Mesothelial cell of epicardium (in vitro differentiated cells): Measurements from ENCODE around the gene B3GNT3. TPM values are rescaled to one million over a fixed set of nuclear protein-coding genes. Genes with fewer than 3 reads are reported as not detected.
"Not testable (repeated sequence)": the region's sequence is repeated elsewhere in the genome, so short reads cannot be mapped to it uniquely, and the experiment has no call there.

Source experiments
- DNase-seq, 2 experiments: peaks; one replicate each; pipeline ENCODE4 v3.0.0; 2021; ENCODE audit warnings: low spot score in 2 of 2; ENCODE audit not compliant: unreplicated experiment in 2 of 2
- H3K27ac Mint-ChIP-seq: 2 replicates; pipeline ENCODE4 v1.8.0; 2021; ENCODE audit warnings: mixed read lengths
- H3K27me3 Mint-ChIP-seq: 2 replicates; pipeline ENCODE4 v1.8.0; 2021; ENCODE audit warnings: low read depth, mixed read lengths
- H3K36me3 Mint-ChIP-seq: 2 replicates; pipeline ENCODE4 v1.8.0; 2021; ENCODE audit warnings: mixed read lengths
- H3K4me1 Mint-ChIP-seq: 2 replicates; pipeline ENCODE4 v1.8.0; 2021; ENCODE audit warnings: mixed read lengths
- H3K4me3 Mint-ChIP-seq: 2 replicates; pipeline ENCODE4 v1.8.0; 2021; ENCODE audit warnings: mild to moderate bottlenecking, moderate library complexity, mixed read lengths
- H3K9me3 Mint-ChIP-seq: 2 replicates; pipeline ENCODE4 v1.8.0; 2021; ENCODE audit warnings: mixed read lengths
- total RNA-seq: library from RNA; stranded (reverse); gene quantifications from 3 replicates; pipeline ENCODE4 v1.2.1, GENCODE V29; 2021
- TF ChIP-seq, protein P1 (sequence below): fragments of 200-600 bp; sonication (generic); IDR thresholded peaks from one replicate; pipeline ENCODE4 v1.5.0; 2021; ENCODE audit warnings: antibody characterized with exemption; ENCODE audit not compliant: unreplicated experiment

Gene B3GNT3
- total RNA-seq, 1 donor from 2014 or later: not detected

DNA sequence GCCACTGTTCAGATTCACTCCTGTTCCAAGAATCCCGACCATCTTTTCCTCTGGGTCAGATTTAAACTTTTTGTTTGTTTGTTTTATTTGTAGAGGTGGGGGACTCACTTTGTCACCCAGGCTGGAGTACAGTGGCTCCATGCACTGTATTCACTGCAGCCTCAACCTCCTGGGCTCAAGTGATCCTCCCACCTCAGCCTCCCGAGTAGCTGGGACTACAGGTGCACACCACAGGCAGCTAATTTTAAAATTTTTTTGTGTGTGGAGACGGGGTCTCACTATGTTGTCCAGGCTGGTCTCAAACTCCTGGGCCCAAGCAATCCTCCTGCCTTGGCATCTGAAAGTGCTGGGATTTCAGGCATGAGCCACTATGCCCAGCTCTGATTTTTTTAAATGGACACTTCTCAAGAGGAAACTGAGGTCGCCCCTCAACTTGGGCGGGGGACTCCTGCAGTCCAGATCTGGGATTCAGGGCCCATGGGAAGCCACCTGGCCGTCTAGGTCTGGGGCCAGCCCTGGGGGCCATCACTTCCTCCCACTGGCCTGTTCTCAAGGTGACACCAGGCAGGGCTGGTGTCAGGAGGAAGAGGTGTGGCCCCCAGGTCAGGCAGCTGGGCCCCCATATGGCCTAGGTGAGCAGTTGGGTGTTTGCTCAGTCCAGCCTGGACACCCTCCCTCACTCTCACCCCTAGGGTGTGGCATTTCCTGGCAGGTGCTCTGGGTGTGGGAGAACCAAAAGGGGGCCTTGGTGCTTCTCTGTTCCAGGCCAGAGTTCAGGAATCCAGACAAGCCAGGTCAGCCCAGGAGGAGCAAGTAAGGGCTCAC, 1.3 kb downstream of the B3GNT3 start:
- H3K9me3 Mint-ChIP-seq: no peaks in the 10 kb centered on the region
- no peak for DNase-seq
- no peaks in the 10 kb centered on the region for H3K36me3 Mint-ChIP-seq
- H3K27ac Mint-ChIP-seq: no peak overlapping the region
- H3K4me1 Mint-ChIP-seq: peaks cover 6% of the 10 kb centered on the region
- H3K27me3 Mint-ChIP-seq: peaks cover 72% of the 10 kb centered on the region
- no peak overlapping the region for H3K4me3 Mint-ChIP-seq
- TF ChIP-seq, protein P1, sequence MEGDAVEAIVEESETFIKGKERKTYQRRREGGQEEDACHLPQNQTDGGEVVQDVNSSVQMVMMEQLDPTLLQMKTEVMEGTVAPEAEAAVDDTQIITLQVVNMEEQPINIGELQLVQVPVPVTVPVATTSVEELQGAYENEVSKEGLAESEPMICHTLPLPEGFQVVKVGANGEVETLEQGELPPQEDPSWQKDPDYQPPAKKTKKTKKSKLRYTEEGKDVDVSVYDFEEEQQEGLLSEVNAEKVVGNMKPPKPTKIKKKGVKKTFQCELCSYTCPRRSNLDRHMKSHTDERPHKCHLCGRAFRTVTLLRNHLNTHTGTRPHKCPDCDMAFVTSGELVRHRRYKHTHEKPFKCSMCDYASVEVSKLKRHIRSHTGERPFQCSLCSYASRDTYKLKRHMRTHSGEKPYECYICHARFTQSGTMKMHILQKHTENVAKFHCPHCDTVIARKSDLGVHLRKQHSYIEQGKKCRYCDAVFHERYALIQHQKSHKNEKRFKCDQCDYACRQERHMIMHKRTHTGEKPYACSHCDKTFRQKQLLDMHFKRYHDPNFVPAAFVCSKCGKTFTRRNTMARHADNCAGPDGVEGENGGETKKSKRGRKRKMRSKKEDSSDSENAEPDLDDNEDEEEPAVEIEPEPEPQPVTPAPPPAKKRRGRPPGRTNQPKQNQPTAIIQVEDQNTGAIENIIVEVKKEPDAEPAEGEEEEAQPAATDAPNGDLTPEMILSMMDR: no peak

DNA sequence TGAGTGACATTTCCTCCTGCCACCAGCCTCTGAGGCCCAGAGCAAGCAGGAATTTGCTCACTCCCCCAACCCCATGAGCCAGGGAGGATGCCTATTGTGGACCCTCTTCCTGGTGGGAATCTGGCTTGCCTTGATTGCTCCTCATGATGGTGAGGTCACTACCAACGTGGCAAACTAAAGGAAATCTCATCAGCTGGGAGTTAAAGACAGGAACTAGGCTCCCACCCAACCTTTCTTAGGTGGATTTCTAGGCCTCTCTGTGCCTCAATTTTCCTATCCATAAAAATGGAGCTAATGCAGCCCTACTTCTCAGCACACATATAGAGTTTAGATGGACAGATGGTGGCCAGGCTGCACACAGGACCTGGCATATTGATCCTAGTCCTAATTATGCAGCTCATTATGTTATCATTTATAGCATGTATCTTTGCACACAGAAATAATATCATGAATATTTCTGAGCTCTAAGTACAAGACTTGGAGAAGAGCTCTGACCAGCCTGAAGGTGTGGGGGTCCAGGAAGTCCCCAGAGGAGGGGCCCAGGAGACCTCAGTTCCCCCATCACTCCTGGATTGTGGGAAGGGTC, 2.0 kb downstream of the B3GNT3 start:
- no peaks in the 10 kb centered on the region for H3K36me3 Mint-ChIP-seq
- TF ChIP-seq, protein P1: no peak
- no peaks in the 10 kb centered on the region for H3K4me1 Mint-ChIP-seq
- H3K27ac Mint-ChIP-seq: no peak overlapping the region
- no peak for DNase-seq
- H3K4me3 Mint-ChIP-seq: no peak overlapping the region
- no peaks in the 10 kb centered on the region for H3K9me3 Mint-ChIP-seq
- H3K27me3 Mint-ChIP-seq: peaks cover 69% of the 10 kb centered on the region

DNA sequence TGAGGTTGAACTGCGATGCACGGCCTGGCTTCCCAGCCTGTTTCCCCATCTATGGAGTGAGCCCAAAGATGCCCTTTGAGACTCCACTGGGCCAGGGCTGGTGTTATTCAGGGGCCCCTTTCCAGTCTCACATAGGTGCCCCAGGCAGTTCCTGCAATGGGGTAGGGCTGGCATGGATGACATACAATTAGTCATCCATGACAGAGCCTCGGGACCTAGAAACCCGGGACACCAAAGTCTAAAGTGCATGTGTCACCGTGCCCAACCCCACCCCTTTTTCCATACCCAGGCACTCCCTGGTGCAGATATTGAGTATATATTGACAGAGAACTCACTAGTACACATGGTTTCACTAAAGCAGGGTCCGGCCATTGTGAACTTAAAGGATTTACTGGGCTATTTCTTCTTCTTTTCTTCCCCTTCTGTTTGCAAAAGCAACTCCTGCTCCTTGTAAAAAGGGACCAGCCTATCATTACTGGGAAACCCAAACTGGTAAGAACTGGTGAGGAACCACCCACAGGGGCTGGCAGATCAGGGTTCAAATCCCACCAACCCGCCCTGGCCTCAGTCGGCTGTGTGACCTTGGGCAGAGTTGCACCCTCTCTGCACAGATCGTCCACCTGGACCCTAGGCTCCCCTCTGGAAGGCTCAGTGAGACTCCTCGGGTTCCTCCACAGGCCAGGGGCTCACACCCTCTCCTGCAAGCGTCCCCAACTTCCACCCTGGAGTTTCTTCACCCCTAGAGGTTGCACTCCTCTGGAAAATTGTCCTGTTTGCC, 2.7 kb downstream of the B3GNT3 start:
- Mint-ChIP-seq H3K4me3 (no peak overlapping the region), H3K27ac (no peak overlapping the region), H3K9me3 (no peaks in the 10 kb centered on the region), H3K36me3 (no peaks in the 10 kb centered on the region), H3K27me3 (peaks cover 72% of the 10 kb centered on the region), H3K4me1 (no peaks in the 10 kb centered on the region)
- no peak for DNase-seq
- TF ChIP-seq, protein P1: no peak

DNA sequence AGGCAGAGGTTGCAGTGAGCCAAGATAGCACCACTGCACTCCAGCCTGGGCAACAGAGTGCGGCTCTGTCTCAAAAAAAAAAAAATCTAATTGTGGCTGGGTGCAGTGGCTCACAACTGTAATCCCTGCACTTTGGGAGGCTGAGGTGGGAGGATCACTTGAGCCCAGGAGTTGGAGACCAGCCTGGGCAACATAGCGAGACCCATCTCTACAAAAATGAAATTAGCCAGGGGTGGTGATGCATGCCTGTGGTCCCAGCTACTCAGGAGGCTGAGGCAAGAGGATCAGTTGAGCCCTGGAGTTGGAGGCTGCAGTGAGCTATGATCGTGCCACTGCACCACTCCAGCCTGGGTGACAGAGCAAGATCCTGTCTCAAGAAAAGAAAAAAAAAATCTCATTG, 3.7 kb downstream of the B3GNT3 start:
- H3K4me3 Mint-ChIP-seq, H3K9me3 Mint-ChIP-seq, H3K4me1 Mint-ChIP-seq, H3K36me3 Mint-ChIP-seq, DNase-seq, H3K27ac Mint-ChIP-seq: not testable (repeated sequence)
- H3K27me3 Mint-ChIP-seq: peaks cover 72% of the 10 kb centered on the region

DNA sequence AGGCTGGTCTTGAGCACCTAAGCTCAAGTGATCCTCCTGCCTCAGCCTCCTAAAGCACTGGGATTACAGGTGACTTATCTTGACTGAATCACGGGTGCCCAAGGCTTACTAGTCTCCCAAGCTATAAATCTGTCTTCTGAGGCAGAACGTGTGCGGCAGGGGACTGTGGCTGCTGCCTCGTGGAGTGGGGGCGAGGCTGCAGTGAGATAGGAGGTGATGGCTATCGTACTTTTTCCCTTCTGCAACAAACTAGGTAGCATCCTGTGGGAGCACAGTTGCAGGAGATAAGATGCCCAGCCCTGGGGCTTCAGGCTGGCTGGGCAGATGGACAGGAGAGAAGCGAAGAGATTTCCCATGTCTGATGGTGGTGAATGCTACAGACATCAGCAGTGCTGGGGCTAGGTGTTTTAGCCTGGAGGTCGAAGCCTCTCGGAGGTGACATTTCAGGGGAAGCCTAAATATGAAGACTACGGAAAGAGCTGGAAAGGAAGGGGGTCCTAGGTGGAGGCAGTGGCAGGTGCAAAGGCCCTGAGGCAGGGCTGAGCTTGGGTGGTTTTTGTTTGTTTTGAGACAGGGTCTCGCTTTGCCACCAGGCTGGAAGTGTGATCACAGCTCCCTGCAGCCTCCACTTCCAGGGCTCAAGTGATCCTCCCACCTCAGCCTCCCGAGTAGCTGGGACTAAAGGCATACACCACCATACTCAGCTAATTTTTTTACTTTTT, 7.4 kb downstream of the B3GNT3 start:
- Mint-ChIP-seq H3K4me1 (no peaks in the 10 kb centered on the region), H3K27me3 (peaks cover 43% of the 10 kb centered on the region), H3K9me3 (no peaks in the 10 kb centered on the region), H3K27ac (no peak overlapping the region), H3K36me3 (no peaks in the 10 kb centered on the region), H3K4me3 (no peak overlapping the region)
- TF ChIP-seq, protein P1: no peak
- no peak for DNase-seq
